ENCODE data around the gene ENTREP3.

- TF ChIP-seq POLR2A (IDR thresholded peaks at IDR 0.05), result no peak
- no peak for TF ChIP-seq CTCF (IDR thresholded peaks at IDR 0.05 in 4 of 5, conservative IDR thresholded peaks at IDR 0.05 in 1 of 5)
These were observed 42.1 kb upstream of the ENTREP3 start for GRCh38 chr1:155297384-155297783.
